GM23338 (cell line): Measurements from ENCODE around the gene ZNF532. TPM values are rescaled to one million over a fixed set of nuclear protein-coding genes. Genes with fewer than 3 reads are reported as not detected.

Experiments used
- ATAC-seq: fragments of 200-7000 bp; cut with Tn5 transposase; 3 replicates; pipeline ENCODE4 v1.9.1; 2020
- DNase-seq: peaks from one replicate; pipeline ENCODE4 v3.0.0-alpha.2; 2015; ENCODE audit warnings: low spot score
- H2AFZ ChIP-seq: fragments of 200-600 bp; sonication (generic); 2 replicates; pipeline ENCODE4 v1.8.0; 2016; ENCODE audit warnings: antibody characterized with exemption, mild to moderate bottlenecking, moderate library complexity
- H3F3A ChIP-seq: fragments of 200-600 bp; sonication (generic); replicated peaks from 2 replicates; pipeline ENCODE4 v1.8.0; 2017; ENCODE audit warnings: antibody characterized with exemption, mixed run types, low read depth
- H3K27ac ChIP-seq: fragments of 200-600 bp; sonication (generic); 2 replicates; pipeline ENCODE4 v1.6.1; 2016; ENCODE audit warnings: low read depth
- H3K27me3 ChIP-seq: fragments of 200-600 bp; sonication (generic); 2 replicates; pipeline ENCODE4 v1.8.0; 2016; ENCODE audit warnings: mild to moderate bottlenecking, mixed run types, moderate library complexity; ENCODE audit not compliant: insufficient read depth
- H3K36me3 ChIP-seq: fragments of 200-600 bp; sonication (generic); 2 replicates; pipeline ENCODE4 v1.8.0; 2016; ENCODE audit warnings: mild to moderate bottlenecking; ENCODE audit not compliant: insufficient read depth
- H3K4me1 ChIP-seq: fragments of 200-600 bp; sonication (generic); 2 replicates; pipeline ENCODE4 v1.8.0; 2016; ENCODE audit warnings: mild to moderate bottlenecking, moderate library complexity; ENCODE audit not compliant: insufficient read depth
- H3K4me2 ChIP-seq: fragments of 200-600 bp; sonication (generic); 2 replicates; pipeline ENCODE4 v1.7.1; 2017; ENCODE audit warnings: mixed run types
- H3K4me3 ChIP-seq: fragments of 200-600 bp; sonication (generic); 2 replicates; pipeline ENCODE4 v1.6.1; 2016; ENCODE audit warnings: mixed run types
- H3K79me2 ChIP-seq: fragments of 200-600 bp; sonication (generic); replicated peaks from 2 replicates; pipeline ENCODE4 v1.8.0; 2017; ENCODE audit warnings: mild to moderate bottlenecking; ENCODE audit not compliant: insufficient read depth
- H3K9me2 ChIP-seq: fragments of 200-600 bp; sonication (generic); 2 replicates; pipeline ENCODE4 v1.8.0; 2017; ENCODE audit not compliant: insufficient read depth
- H4K20me1 ChIP-seq: fragments of 200-600 bp; sonication (generic); replicated peaks from 2 replicates; pipeline ENCODE4 v1.8.0; 2017; ENCODE audit warnings: mild to moderate bottlenecking; ENCODE audit not compliant: insufficient read depth
- H3K27ac Mint-ChIP-seq: 2 replicates; pipeline ENCODE4 v1.8.0; 2020; ENCODE audit warnings: inconsistent platforms, mild to moderate bottlenecking, moderate library complexity, mixed read lengths
- H3K27me3 Mint-ChIP-seq: 3 replicates; pipeline ENCODE4 v1.8.0; 2022; ENCODE audit warnings: low read depth, mild to moderate bottlenecking, moderate library complexity, mixed read lengths, inconsistent platforms; ENCODE audit not compliant: insufficient read depth, poor library complexity
- H3K36me3 Mint-ChIP-seq: 3 replicates; pipeline ENCODE4 v1.8.0; 2021; ENCODE audit warnings: low read depth, mild to moderate bottlenecking, inconsistent platforms, moderate library complexity, mixed read lengths
- H3K4me1 Mint-ChIP-seq: 3 replicates; pipeline ENCODE4 v1.8.0; 2020; ENCODE audit warnings: mild to moderate bottlenecking, inconsistent platforms, mixed read lengths
- H3K4me3 Mint-ChIP-seq: 3 replicates; pipeline ENCODE4 v1.8.0; 2021; ENCODE audit warnings: moderate library complexity, mild to moderate bottlenecking, inconsistent platforms, mixed read lengths
- H3K9me3 Mint-ChIP-seq: 3 replicates; pipeline ENCODE4 v1.8.0; 2020; ENCODE audit warnings: moderate library complexity, mild to moderate bottlenecking, inconsistent platforms, mixed read lengths
- CREB1 ChIP-seq: fragments of 250-450 bp; sonication (Bioruptor Pico); IDR thresholded peaks from 2 replicates; pipeline ENCODE4 v1.5.0; 2020; ENCODE audit warnings: low read depth, mild to moderate bottlenecking, moderate library complexity
- JUNB ChIP-seq: IDR thresholded peaks from one replicate; pipeline ENCODE4 v1.6.1; 2016; ENCODE audit warnings: antibody characterized with exemption; ENCODE audit not compliant: unreplicated experiment
- NANOG ChIP-seq: IDR thresholded peaks from 2 replicates; pipeline ENCODE4 v1.6.1; 2016; ENCODE audit warnings: antibody characterized with exemption, borderline replicate concordance
- POLR2AphosphoS5 ChIP-seq: IDR thresholded peaks from 2 replicates; pipeline ENCODE4 v1.6.1; 2016; ENCODE audit warnings: antibody characterized with exemption, low read depth
- ZNF114 ChIP-seq: fragments of 250-450 bp; sonication (Bioruptor Pico); IDR thresholded peaks from 2 replicates; pipeline ENCODE4 v1.5.0; 2020; ENCODE audit warnings: mild to moderate bottlenecking, moderate library complexity
- polyA plus RNA-seq: library from polyadenylated mRNA; unstranded; fragments of >200 nt; fragmentation: Nextera tagmentation; extraction: Ambion mirVana; gene quantifications from 2 replicates; pipeline ENCODE4 v1.2.1, GENCODE V29; 2016
- total RNA-seq: library from RNA; depleted of rRNA; stranded (reverse); fragments of >200 nt; shearing (Covaris generic); gene quantifications from 2 replicates; pipeline ENCODE4 v1.2.3, GENCODE V29; 2014
- TF ChIP-seq, protein P1 (sequence below), 2 experiments: fragments of 200-600 bp in 1 of 2; sonication (generic) in 1 of 2; conservative IDR thresholded peaks; 2 replicates each; pipeline versions ENCODE4 v1.5.1 to v1.6.1; 2016 to 2017; ENCODE audit warnings: antibody characterized with exemption in 2 of 2, low read depth in 2 of 2, mild to moderate bottlenecking in 2 of 2, moderate library complexity in 1 of 2

ZNF532 gene
- total and polyA plus RNA-seq, 2 experiments from 2014 or later: 51.5 to 225 TPM

DNA sequence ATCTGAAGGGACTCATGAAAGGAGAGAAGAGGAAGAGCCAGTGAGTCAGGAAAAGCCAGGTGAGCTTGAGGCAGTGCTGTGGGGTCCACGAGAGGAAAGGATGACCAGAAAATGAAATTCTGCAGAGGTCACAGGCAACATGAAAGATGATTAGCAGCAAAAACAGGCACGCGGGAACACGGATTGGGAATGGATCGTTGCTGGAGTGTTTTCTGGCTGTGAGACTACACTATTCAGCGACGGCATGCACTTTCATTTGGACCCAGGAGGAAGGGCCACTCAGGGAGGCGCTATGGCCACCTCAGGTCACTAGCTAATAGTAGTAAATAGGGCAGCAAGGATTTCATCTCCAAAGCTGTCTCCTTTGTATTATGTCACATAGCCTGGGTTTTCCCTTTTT is 44.8 kb downstream of the ZNF532 start:
- H3K9me3 Mint-ChIP-seq: no peaks in the 10 kb centered on the region
- peaks cover 61% of the 10 kb centered on the region for H4K20me1 ChIP-seq
- DNase-seq: no peak
- no peak overlapping the region for H2AFZ ChIP-seq
- no peaks in the 10 kb centered on the region for H3K9me2 ChIP-seq
- H3K4me3 ChIP-seq: no peak overlapping the region
- H3K36me3 ChIP-seq: no peaks in the 10 kb centered on the region
- H3K79me2 ChIP-seq: peaks cover 100% of the 10 kb centered on the region
- peaks cover 4% of the 10 kb centered on the region; the same call in 1 of the 2 replicates for H3F3A ChIP-seq
- peaks cover 78% of the 10 kb centered on the region for H3K4me1 ChIP-seq
- H3K27ac ChIP-seq: peak overlapping the region; percentile 89
- peak overlapping the region; percentile 33 for H3K27ac Mint-ChIP-seq
- H3K27me3 Mint-ChIP-seq: peaks cover 21% of the 10 kb centered on the region
- peaks cover 55% of the 10 kb centered on the region for H3K36me3 Mint-ChIP-seq
- TF ChIP-seq POLR2AphosphoS5 (no peak), JUNB (no peak), ZNF114 (CRISPR knock-in tag) (no peak)
- H3K4me3 Mint-ChIP-seq: no peak overlapping the region
- no peaks in the 10 kb centered on the region for H3K27me3 ChIP-seq
- no peak overlapping the region for H3K4me2 ChIP-seq
- ATAC-seq: peak; percentile 8
- H3K4me1 Mint-ChIP-seq: peaks cover 80% of the 10 kb centered on the region

DNA sequence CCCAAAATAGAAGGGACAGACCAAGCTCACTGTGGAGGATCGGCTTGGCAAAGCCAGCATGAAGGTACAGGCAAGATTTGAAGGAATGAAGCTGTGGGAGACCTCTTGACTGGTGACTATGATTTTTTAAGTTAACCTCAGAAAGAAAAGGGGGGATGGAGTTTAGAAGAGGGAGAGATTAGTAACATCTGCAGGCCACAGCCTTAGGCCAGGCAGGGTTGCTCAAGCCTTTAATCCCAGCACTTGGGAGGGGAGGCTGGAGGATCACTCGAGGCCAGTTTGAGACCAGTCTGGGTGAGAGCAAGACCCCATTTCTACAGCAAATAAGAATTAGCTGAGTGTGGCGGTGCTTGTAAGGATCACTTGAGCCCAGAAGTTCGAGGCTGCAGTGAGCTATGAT is 46.6 kb downstream of the ZNF532 start:
- ATAC-seq: peak; percentile 7; the same call in 2 of the 3 replicates
- H3K27me3 ChIP-seq: no peaks in the 10 kb centered on the region
- DNase-seq: no peak
- H3K79me2 ChIP-seq: peaks cover 100% of the 10 kb centered on the region
- Mint-ChIP-seq H3K36me3 (peaks cover 52% of the 10 kb centered on the region), H3K4me3 (peak overlapping the region; percentile 23), H3K9me3 (no peaks in the 10 kb centered on the region), H3K27ac (peak overlapping the region; percentile 56), H3K27me3 (peaks cover 19% of the 10 kb centered on the region), H3K4me1 (peaks cover 85% of the 10 kb centered on the region)
- H3K27ac ChIP-seq: peak overlapping the region; percentile 89
- peaks cover 8% of the 10 kb centered on the region for H3F3A ChIP-seq
- peaks cover 57% of the 10 kb centered on the region for H4K20me1 ChIP-seq
- no peaks in the 10 kb centered on the region for H3K36me3 ChIP-seq
- TF ChIP-seq, protein P1, sequence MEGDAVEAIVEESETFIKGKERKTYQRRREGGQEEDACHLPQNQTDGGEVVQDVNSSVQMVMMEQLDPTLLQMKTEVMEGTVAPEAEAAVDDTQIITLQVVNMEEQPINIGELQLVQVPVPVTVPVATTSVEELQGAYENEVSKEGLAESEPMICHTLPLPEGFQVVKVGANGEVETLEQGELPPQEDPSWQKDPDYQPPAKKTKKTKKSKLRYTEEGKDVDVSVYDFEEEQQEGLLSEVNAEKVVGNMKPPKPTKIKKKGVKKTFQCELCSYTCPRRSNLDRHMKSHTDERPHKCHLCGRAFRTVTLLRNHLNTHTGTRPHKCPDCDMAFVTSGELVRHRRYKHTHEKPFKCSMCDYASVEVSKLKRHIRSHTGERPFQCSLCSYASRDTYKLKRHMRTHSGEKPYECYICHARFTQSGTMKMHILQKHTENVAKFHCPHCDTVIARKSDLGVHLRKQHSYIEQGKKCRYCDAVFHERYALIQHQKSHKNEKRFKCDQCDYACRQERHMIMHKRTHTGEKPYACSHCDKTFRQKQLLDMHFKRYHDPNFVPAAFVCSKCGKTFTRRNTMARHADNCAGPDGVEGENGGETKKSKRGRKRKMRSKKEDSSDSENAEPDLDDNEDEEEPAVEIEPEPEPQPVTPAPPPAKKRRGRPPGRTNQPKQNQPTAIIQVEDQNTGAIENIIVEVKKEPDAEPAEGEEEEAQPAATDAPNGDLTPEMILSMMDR (conservative IDR thresholded peaks at IDR 0.05; ENCODE audit: low read depth in 2 of 2): no peak
- no peak for TF ChIP-seq NANOG
- no peak for TF ChIP-seq CREB1 (CRISPR knock-in tag)
- H2AFZ ChIP-seq: no peak overlapping the region
- H3K4me2 ChIP-seq: peak overlapping the region; percentile 60
- H3K9me2 ChIP-seq: no peaks in the 10 kb centered on the region
- no peak overlapping the region for H3K4me3 ChIP-seq
- peaks cover 91% of the 10 kb centered on the region for H3K4me1 ChIP-seq

DNA sequence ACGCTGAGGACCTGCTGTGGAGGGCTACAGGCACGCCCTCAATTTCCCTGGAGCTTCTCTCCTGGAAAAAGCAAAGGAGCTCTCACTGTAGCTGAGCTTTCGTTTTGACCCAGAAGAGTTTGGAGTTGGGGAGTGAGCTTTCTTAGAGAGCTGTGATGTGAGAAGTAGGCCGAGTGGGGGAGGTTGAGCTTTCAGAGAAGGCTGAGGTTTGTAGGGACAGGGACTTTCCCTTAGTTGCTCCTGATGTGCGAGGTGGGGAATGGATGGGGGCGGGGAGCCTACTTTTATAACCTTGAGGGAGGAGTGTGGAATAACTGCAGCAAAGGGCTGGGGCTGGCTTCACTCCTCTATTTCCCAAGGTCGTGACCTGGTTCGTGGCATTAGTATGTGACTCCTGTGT is 47.1 kb downstream of the ZNF532 start:
- Histone ChIP-seq H3K27ac (peak overlapping the region; percentile 89), H3F3A (peaks cover 12% of the 10 kb centered on the region), H4K20me1 (peaks cover 57% of the 10 kb centered on the region), H3K27me3 (no peaks in the 10 kb centered on the region), H2AFZ (no peak overlapping the region), H3K4me1 (peaks cover 91% of the 10 kb centered on the region), H3K9me2 (no peaks in the 10 kb centered on the region), H3K4me2 (peak overlapping the region; percentile 60), H3K79me2 (peaks cover 100% of the 10 kb centered on the region), H3K4me3 (no peak overlapping the region), H3K36me3 (no peaks in the 10 kb centered on the region)
- Mint-ChIP-seq H3K4me1 (peaks cover 86% of the 10 kb centered on the region), H3K36me3 (peaks cover 54% of the 10 kb centered on the region), H3K27me3 (peaks cover 19% of the 10 kb centered on the region), H3K27ac (peak overlapping the region; percentile 56; the same call in 1 of the 2 replicates), H3K4me3 (peak overlapping the region; percentile 7), H3K9me3 (no peaks in the 10 kb centered on the region)
- DNase-seq (peak; percentile 57), ATAC-seq (peak; percentile 66)
- TF ChIP-seq NANOG (no peak), JUNB (no peak)
- TF ChIP-seq, protein P1 (conservative IDR thresholded peaks at IDR 0.05; ENCODE audit: low read depth in 2 of 2): no peak
